GM19395 (cell line): ENCODE measurements around the gene ASZ1.
"Not testable (repeated sequence)": the region's sequence is repeated elsewhere in the genome, so short reads cannot be mapped to it uniquely, and the experiment has no call there.

Source experiments
- ATAC-seq: cut with Tn5 transposase; IDR thresholded peaks from one replicate; pipeline ENCODE4 v1.9.1; 2021; ENCODE audit warnings: mild to moderate bottlenecking, moderate library complexity; ENCODE audit not compliant: unreplicated experiment

ASZ1 gene

DNA sequence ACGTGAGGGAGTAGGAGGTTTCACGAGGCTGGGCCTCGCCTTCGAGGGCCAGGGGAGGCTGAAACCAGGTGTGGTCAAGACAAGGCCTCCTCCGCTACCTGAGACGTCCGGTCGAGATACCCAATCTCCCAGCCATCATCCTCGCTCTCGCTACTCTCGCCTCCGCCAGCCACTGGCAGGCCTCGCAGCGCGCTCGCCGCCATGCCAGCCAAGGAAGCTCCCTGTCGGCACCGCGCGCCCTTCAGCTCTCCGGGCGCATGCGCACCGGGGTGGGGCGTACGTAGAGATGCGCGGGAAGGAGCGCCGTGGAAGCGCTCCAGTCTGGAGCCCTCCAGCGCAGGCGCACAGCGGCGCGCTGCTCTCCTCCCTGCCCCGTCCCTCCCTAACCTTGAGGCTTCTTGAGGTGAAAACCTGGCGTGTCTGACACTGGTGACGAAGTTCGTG, at the start of gene ASZ1:
Gene ASZ1, minus strand, starts transcription at position 236 of the 444 bp plus-strand sequence. Its CDS starts 33 bp downstream, at position 203.
- no peak for ATAC-seq

DNA sequence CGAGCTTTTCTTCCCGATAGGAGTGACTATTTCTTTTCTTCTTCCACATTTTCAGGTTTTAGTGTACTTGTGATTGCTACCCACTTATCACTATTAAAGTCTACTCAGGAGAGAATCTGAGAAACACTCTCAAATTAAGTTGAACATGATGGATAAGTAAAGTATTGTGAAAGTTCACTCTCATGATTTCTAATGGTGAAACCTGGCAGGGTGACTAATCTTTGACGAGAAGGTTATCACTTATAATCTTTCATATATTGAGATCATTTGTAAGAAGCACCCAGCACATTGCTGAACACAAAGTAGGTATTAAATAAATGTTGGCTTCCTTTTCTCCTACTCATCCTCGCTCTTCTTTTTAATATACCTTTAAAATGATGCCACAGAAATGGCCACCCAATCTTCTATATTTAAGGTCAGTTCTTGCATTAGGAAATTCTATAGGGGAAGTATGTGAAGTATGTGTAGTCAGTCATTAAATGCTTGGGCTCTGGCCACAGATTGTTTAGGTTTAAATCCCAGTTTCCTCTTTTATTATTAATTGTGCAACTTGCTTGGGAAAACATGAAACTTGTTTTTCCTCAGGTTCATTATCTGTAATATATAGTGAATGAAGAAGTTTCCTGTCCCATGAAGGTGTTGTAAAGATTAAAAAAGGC, 49.4 kb upstream of the ASZ1 start:
- ATAC-seq, result no peak

GRCh38 chr7:117472335-117472734, 45.0 kb upstream of the ASZ1 start:
- ATAC-seq, result no peak

DNA sequence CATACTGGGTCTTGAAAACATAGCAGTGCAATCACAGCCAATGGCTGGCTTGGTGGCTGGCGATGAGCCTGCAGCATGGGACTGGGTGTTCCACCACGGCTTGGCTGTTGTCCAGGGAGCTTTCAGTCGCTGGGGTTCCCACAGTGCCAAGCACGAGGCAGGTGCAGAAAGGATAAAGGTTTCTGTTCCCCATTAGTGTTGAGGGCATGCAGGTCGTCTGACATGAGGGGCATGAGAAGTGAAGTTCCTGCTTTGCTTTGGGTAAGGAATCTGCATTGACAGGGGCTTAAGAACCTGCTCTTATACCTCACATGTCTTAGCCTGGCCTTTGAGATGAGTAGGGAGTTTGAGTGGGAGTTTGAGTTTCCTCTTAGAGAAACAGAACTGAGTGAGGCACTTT, 43.5 kb upstream of the ASZ1 start:
- no peak for ATAC-seq

- ATAC-seq, result no peak
Observed at GRCh38 chr7:117468174-117468573, 40.9 kb upstream of the ASZ1 start.

DNA sequence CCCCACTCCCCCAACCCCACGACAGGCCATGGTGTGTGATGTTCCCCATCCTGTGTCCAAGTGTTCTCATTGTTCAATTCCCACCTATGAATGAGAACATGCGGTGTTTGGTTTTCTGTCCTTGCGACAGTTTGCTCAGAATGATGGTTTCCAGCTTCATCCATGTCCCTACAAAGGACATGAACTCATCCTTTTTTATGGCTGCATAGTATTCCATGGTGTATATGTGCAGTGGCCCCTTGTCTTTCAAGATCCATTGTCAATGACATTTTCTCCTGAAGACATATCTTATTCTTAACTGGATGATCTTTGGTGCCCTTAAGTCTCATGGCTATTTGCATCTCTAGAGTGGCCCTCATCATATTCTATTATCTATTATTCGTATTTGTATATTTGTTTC, 33.5 kb upstream of the ASZ1 start:
- ATAC-seq, result not testable (repeated sequence)

- ATAC-seq, result no peak
Observed at GRCh38 chr7:117459735-117460134, 32.4 kb upstream of the ASZ1 start.

GRCh38 chr7:117458977-117459583, 31.8 kb upstream of the ASZ1 start:
- ATAC-seq, result peak; percentile 74

- no peak for ATAC-seq
Observed at GRCh38 chr7:117448655-117449054, 21.4 kb upstream of the ASZ1 start.

- no peak for ATAC-seq
Observed at GRCh38 chr7:117446220-117446815, 19.0 kb upstream of the ASZ1 start.

DNA sequence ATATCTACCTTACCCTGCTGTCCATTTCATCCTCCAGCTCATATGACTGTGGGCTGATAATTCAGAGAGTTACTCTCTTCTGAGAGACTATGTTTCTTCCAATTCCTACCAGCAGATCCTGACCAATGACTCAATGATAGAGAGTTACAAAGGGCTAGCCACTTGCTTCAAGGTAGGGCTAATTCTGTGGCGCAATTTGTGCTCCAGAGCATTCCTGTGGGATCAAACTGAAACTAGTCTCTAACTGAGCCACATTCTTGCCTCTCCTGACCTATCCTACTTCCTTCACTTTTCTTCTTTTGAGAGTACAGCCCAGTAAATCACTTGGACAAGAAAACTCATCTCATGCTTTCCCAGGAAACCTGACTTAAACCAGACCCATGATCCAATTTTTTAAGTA, 17.9 kb upstream of the ASZ1 start:
- no peak for ATAC-seq

DNA sequence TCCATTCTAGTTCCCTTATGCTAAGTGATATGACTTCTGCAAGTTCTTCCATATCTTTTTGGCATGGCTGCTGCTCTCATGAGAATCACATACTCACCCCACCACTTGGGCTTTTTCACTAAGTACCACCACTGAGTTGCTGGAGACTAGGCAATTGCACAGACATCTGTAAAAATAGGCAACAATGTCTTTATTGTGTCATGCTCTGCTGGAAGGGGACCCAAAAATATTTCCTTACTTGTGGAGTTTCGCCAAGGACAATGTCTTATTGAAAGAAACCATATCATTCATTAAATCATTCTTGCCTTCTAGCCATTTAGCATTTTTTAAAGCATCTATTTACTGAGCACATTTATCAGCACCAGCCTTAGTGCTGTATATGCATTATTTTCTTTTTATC, 17.4 kb upstream of the ASZ1 start:
- no peak for ATAC-seq

DNA sequence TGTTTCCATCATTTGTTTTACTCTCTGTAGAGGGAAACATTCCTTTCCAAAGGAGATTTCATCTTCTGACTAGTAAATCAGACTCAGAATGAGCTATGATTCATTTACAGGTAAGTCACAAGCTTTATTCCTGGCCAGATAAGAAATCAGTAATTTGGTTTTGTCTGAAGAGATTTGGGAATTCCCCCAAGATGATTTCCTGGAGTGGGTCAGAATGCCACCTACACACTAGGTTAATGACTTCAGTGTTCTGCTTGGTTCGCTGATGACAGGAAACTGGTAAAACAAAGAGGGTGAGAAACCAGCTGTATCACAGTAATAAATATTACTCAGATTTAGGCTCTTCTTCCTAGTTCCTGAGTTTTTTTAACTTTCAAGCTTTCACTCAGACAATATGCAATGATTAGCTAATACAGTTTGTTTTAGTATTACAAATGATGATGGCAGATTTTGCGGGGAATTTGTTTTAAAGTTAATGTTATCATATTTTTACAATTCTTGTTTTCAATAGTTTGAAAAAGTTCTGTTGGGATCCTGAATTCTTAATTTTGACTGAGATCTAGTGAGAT, 8.3 kb upstream of the ASZ1 start:
- peak; percentile 95 for ATAC-seq

GRCh38 chr7:117424090-117424829, 3.0 kb downstream of the ASZ1 start:
- ATAC-seq, result peak; percentile 80

DNA sequence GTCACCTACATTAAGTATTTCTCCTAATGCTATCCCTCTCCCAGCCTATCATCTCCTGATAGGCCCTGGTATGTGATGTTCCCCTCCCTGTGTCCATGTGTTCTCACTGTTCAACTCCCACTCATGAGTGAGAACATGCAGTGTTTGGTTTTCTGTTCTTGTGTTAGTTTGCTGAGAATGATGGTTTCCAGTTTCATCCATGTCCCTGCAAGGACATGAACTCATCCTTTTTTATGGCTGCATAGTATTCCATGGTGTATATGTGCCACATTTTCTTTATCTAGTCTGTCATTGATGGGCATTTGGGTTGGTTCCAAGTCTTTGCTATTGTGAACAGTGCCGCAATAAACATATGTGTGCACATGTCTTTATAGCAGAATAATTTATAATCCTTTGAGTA, 12.7 kb downstream of the ASZ1 start:
- ATAC-seq, result not testable (repeated sequence)

GRCh38 chr7:117412946-117413559, 14.2 kb downstream of the ASZ1 start:
- no peak for ATAC-seq

DNA sequence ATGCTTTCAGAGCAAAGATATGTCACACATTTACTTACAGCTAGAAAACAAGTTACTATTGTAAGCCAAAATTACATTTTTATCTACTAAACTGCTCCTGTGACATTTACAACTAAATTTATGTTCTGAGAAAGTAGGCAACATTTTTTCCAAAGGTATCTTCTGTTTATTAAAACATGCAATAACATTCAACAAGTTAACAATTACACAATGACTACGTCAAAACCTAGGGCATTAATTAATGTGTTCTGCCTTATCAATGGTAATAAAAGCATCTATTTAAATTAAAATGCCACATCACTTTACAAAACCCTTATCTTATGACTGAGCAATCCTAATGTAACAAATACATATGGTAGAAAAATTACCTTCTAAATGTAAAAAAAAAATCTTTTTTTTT, 14.9 kb downstream of the ASZ1 start:
- no peak for ATAC-seq

- no peak for ATAC-seq
Observed at GRCh38 chr7:117411539-117411938, 15.8 kb downstream of the ASZ1 start.

DNA sequence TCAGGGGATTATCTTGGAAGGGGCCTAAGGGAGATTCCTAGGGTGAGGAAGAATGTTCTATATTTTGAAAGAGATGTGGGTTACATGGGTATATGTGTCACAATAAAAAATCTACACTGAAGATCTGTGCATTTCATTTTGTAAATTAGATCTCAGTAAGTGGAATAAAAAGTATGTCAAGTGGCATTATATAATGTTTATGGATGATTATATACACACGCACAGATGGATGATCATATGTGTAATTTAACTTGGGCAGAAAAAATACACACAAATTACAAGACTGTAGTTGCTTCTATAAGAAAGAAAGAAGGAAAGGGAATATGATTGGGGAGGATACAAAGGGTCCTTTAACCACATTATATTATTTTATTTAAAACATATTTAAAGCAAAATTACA, 18.5 kb downstream of the ASZ1 start:
- ATAC-seq, result no peak

DNA sequence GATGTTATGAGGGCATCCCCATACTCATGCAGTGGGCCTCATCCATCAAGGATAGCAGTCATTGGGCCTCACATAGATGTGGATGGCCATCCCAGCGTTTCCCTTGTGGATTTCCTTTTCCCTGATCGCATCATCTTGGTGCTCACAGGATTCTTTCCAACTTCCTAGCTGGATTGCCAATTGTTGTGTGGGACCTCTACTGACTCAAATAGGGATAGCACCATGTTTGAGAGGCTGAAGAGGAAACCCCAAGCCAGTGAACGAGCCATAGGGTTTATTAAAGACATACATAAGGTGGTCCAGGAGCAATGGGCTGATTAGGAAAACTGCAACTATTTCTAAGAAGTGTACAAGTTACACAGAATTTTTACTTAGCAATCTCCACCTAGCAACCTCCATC, 21.8 kb downstream of the ASZ1 start:
- ATAC-seq, result no peak

DNA sequence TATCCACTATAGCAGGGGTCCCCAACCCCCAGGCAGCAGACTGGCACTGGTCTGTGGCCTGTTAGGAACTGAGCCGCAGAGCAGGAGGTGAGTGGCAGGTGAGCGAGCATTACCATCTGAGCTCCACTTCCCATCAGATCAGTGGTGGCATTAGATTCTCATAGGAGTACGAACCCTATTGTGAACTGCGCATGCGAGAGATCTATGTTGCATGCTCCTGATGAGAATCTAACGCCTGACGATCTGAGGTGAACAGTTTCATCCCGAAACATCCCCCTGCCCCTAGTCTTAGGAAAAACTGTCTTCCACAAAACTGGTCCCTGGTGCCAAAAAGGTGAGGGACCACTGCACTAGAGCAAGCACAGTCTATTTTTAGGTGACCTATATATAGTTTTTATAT, 23.6 kb downstream of the ASZ1 start:
- ATAC-seq, result no peak
